Epithelial cell of proximal tubule (primary cell): Measurements from ENCODE around the gene AP3D1. TPM values are rescaled to one million over a fixed set of nuclear protein-coding genes. Genes with fewer than 3 reads are reported as not detected.

Experiments
- DNase-seq: peaks from one replicate; pipeline ENCODE4 v3.0.0-alpha.2; 2011; ENCODE audit warnings: low read depth
- H3K4me3 ChIP-seq: 2 replicates; pipeline ENCODE4 v1.5.1; 2011; ENCODE audit warnings: low read depth, mild to moderate bottlenecking, low read length
- total RNA-seq: library from RNA; depleted of rRNA; stranded (reverse); fragments of >200 nt; gene quantifications from 2 replicates; pipeline ENCODE4 v1.2.3, GENCODE V29; 2015
- TF ChIP-seq, protein P1 (sequence below): conservative IDR thresholded peaks from 2 replicates; pipeline ENCODE4 v1.5.1; 2012; ENCODE audit warnings: low read depth, mild to moderate bottlenecking, low read length

The AP3D1 gene
- total RNA-seq, 1 donor from 2014 or later: 141 TPM

- TF ChIP-seq, protein P1, sequence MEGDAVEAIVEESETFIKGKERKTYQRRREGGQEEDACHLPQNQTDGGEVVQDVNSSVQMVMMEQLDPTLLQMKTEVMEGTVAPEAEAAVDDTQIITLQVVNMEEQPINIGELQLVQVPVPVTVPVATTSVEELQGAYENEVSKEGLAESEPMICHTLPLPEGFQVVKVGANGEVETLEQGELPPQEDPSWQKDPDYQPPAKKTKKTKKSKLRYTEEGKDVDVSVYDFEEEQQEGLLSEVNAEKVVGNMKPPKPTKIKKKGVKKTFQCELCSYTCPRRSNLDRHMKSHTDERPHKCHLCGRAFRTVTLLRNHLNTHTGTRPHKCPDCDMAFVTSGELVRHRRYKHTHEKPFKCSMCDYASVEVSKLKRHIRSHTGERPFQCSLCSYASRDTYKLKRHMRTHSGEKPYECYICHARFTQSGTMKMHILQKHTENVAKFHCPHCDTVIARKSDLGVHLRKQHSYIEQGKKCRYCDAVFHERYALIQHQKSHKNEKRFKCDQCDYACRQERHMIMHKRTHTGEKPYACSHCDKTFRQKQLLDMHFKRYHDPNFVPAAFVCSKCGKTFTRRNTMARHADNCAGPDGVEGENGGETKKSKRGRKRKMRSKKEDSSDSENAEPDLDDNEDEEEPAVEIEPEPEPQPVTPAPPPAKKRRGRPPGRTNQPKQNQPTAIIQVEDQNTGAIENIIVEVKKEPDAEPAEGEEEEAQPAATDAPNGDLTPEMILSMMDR: no peak
- no peak for DNase-seq
- H3K4me3 ChIP-seq: no peak overlapping the region
Observed at GRCh38 chr19:2166741-2167738, 15.7 kb upstream of the AP3D1 start.

DNA sequence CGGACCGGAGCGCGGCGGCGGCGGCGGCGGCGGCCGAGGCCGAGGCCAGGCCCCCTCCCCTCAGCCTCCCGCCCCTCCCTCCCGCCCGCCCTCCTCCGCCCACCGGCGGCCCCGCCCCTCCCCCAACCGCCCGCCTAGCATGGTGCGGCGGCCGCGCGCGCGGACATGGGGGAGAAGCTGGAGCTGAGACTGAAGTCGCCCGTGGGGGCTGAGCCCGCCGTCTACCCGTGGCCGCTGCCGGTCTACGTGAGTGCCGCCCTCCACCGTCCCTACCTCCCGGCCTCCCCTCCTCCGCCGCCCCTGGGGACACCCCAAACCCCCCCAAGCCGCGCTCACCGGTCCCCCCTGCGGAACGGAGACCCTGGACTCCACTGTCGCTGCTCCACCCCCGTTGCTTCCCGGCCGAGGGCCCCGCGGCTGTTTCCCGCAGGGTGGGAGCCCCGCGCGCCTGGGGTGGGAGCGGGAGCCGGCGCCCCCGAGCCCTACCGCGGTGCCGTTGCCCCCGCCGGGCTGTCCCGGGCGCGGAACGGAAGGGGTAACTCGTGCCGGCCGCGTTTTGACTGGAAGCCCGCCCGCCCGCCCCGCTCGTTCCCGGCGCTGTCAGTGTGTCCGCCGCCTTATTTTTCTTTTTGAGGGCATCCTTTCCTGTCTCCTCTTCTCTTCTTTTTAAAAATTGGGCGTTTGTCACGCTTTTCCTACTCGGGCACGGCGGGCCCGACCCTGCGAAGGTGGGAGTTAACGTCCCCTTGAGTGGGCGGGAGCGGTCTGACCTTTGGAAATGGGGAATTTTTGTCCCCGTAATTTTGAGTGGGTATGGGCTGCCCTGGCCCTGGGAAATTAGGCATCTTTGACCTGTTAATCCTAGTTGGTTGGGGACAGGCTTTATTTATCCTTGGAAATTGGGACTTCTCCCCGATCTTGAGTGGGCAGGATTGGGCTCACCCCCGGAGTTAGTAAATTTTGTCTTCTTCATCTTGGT lies 12.9 kb upstream of the AP3D1 start:
- TF ChIP-seq, protein P1: no peak
- no peak for DNase-seq
- H3K4me3 ChIP-seq: peak overlapping the region; percentile 84

- no peak overlapping the region for H3K4me3 ChIP-seq
- TF ChIP-seq, protein P1: no peak
- DNase-seq: no peak
Observed at GRCh38 chr19:2160379-2160778, 9.0 kb upstream of the AP3D1 start.

DNA sequence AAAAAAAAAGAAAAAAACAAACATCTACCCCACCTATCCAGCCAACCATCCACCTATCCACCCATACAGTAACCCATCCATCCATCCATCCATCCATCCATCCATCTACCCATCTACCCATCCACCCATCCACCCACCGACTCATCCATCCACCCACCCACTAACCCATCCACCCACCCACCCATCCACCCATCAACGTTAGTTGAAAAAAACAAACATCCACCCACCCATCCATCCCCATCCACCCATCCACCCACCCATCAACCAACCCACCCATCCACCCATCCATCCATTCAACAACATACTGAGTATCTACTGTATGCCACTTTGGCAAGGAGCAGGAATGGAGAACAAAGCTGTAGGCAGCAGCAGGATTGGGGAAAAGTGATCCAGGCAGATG lies 6.1 kb upstream of the AP3D1 start:
- no peak overlapping the region for H3K4me3 ChIP-seq
- no peak for DNase-seq
- TF ChIP-seq, protein P1: no peak

DNA sequence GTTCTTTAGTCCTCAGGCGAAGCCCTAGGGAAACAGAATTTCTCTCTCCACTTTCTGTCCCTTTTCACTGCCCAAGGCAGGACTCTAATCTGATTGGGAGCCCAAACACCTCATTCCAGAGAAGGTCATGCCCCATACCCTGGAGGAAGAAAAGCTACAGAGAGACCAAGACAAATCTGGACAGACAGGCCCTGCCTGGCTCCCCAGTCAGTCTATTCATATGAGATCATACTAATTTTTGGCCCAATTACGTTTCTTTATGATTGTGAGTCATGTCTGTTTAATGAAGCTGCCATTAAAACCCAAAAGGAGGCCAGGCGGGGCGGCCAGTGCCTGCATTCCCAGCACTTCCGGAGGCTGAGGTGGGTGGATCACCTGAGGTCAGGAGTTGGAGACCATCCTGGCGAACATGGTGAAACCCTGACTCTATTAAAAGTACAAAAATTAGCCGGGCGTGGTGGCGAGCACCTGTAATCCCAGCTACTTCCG lies 3.3 kb upstream of the AP3D1 start:
- DNase-seq: no peak

DNA sequence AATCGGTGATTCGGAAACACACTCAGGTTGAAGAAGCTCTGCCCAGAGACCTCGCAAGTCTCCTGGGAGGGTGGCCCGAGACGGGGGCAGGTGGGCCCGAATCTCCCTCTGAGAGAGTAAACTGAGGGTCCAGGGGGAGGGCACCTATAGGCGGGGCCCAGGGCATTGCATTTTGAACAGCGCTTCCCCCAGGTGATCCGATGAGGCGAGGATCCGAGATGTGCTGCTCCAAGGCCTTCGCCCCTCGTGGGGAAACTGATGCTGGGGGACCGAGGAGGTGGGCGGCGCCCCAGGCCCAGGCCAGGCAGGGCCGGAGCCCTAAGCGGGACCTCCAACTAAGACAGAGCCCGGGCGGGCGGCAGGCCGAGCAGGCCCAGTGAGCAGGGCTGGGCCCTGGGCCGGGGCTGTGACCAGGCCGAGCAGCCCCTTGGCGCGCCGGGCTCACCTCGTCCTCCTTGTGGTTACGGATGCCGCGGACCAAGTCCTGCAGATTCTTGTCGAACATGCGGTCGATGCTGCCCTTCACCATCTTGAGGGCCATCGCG lies 500 bp downstream of the AP3D1 start:
- TF ChIP-seq, protein P1: no peak
- peak overlapping the region; percentile 99 for H3K4me3 ChIP-seq
- no peak for DNase-seq

More for the DNA sequence above, 3.3 kb upstream of the AP3D1 start:
- no peak overlapping the region for H3K4me3 ChIP-seq
- TF ChIP-seq, protein P1: no peak
